GM12878 (cell line): ENCODE results near the gene GABRG2. TPM values are rescaled to one million over a fixed set of nuclear protein-coding genes. Genes with fewer than 3 reads are reported as not detected.

Experiments used
- ATAC-seq: fragments of 200-7000 bp; cut with Tn5 transposase; 3 replicates; pipeline ENCODE4 v1.9.1; 2020; ENCODE audit warnings: mild to moderate bottlenecking, moderate library complexity
- BruUV-seq: library from RNA; stranded (reverse); fragments of 400-500 nt; replicated peaks from 2 replicates; lab custom pipeline; 2021; lab: Mats Ljungman, UMichigan
- CTCF ChIA-PET: fragments of 300-600 bp; sonication (Branson Sonifier 250); formaldehyde crosslinking; extraction: SDS; loops from one replicate; lab custom pipeline; 2021; ENCODE audit warnings: inconsistent platforms; lab: Yijun Ruan, JAX
- POLR2A ChIA-PET: fragments of 350-600 bp; formaldehyde crosslinking; extraction: SDS; loops from one replicate; lab custom pipeline; 2021; ENCODE audit warnings: inconsistent platforms; lab: Charles Lee
- RAD21 ChIA-PET: fragments of 300-600 bp; sonication (Branson Sonifier 250); formaldehyde crosslinking; loops from one replicate; lab custom pipeline; 2023; ENCODE audit warnings: antibody characterized with exemption; ENCODE audit not compliant: unreplicated experiment; lab: Charles Lee
- SMC1A ChIA-PET: fragments of 300-600 bp; sonication (Branson Sonifier 250); formaldehyde crosslinking; loops from one replicate; lab custom pipeline; 2023; ENCODE audit not compliant: unreplicated experiment, uncharacterized antibody; lab: Charles Lee
- DNase-seq: peaks from one replicate; pipeline ENCODE4 v3.0.0-alpha.2; 2011; ENCODE audit warnings: low read depth, low spot score
- FAIRE-seq: peaks from 3 replicates; lab custom pipeline; 2011; peaks lifted over from hg19 to GRCh38; lab: Jason Lieb, UNC
- H2AFZ ChIP-seq: 2 replicates; pipeline ENCODE4 v1.6.0; 2011; ENCODE audit warnings: low read depth, low read length, control low read depth; ENCODE audit not compliant: control insufficient read depth
- H3K27ac ChIP-seq: 2 replicates; pipeline ENCODE4 v1.5.1; 2011; ENCODE audit warnings: control low read depth; ENCODE audit not compliant: control insufficient read depth, insufficient read depth
- H3K27me3 ChIP-seq, 2 experiments: replicated peaks in 1 of 2; 2 replicates each; pipeline versions ENCODE4 v1.6.0 to v1.6.1; 2011; ENCODE audit warnings: low read length in 1 of 2; ENCODE audit not compliant: control insufficient read depth in 2 of 2, insufficient read depth in 2 of 2
- H3K36me3 ChIP-seq, 2 experiments: 2 replicates each; pipeline ENCODE4 v1.5.1; 2011; ENCODE audit warnings: low read length in 1 of 2; ENCODE audit not compliant: control insufficient read depth in 2 of 2, insufficient read depth in 2 of 2
- H3K4me1 ChIP-seq: 2 replicates; pipeline ENCODE4 v1.6.1; 2011; ENCODE audit warnings: mild to moderate bottlenecking, low read length, moderate library complexity, mixed read lengths; ENCODE audit not compliant: control insufficient read depth, insufficient read depth
- H3K4me2 ChIP-seq: 2 replicates; pipeline ENCODE4 v1.6.0; 2011; ENCODE audit warnings: control low read depth; ENCODE audit not compliant: control insufficient read depth, insufficient read depth
- H3K4me3 ChIP-seq: fragments of 200-600 bp; sonication (generic); 2 replicates; pipeline ENCODE4 v1.5.1; 2016
- H3K79me2 ChIP-seq: 2 replicates; pipeline ENCODE4 v1.6.0; 2011; ENCODE audit warnings: low read length; ENCODE audit not compliant: control insufficient read depth, insufficient read depth
- H3K9ac ChIP-seq: 2 replicates; pipeline ENCODE4 v1.8.0; 2011; ENCODE audit warnings: low read length, control low read depth, mixed read lengths; ENCODE audit not compliant: control insufficient read depth, insufficient read depth
- H3K9me3 ChIP-seq: replicated peaks from 3 replicates; pipeline ENCODE4 v1.5.1; 2011; ENCODE audit warnings: mild to moderate bottlenecking, low read length; ENCODE audit not compliant: control insufficient read depth, insufficient read depth
- H4K20me1 ChIP-seq: 2 replicates; pipeline ENCODE4 v1.6.0; 2011; ENCODE audit not compliant: control insufficient read depth, insufficient read depth
- ATF7 ChIP-seq: fragments of 450-650 bp; IDR thresholded peaks from 2 replicates; pipeline ENCODE4 v1.6.1; 2016; ENCODE audit warnings: low read depth, mild to moderate bottlenecking
- BACH1 ChIP-seq: fragments of 450-650 bp; IDR thresholded peaks from 2 replicates; pipeline ENCODE4 v1.6.1; 2017; ENCODE audit warnings: mild to moderate bottlenecking, borderline replicate concordance
- CREB1 ChIP-seq: IDR thresholded peaks from 2 replicates; pipeline ENCODE4 v1.6.1; 2012; ENCODE audit warnings: low read depth, mild to moderate bottlenecking, inconsistent platforms
- EED ChIP-seq: sonication (generic); IDR thresholded peaks from 2 replicates; pipeline ENCODE4 v1.6.1; 2016; ENCODE audit warnings: antibody characterized with exemption, low read depth
- FOXM1 ChIP-seq: IDR thresholded peaks from 2 replicates; pipeline ENCODE4 v1.6.1; 2012; ENCODE audit warnings: low read depth, mild to moderate bottlenecking, inconsistent platforms, low read length, moderate library complexity
- MTA3 ChIP-seq: IDR thresholded peaks from 2 replicates; pipeline ENCODE4 v1.6.1; 2012; ENCODE audit warnings: low read length, inconsistent platforms, borderline replicate concordance
- PML ChIP-seq: IDR thresholded peaks from 2 replicates; pipeline ENCODE4 v1.6.1; 2012; ENCODE audit warnings: low read length, inconsistent platforms
- RAD21 ChIP-seq: IDR thresholded peaks from 2 replicates; pipeline ENCODE4 v1.6.1; 2011; ENCODE audit warnings: mild to moderate bottlenecking, low read depth, low read length, moderate library complexity; ENCODE audit not compliant: insufficient read depth
- RB1 ChIP-seq: fragments of 450-650 bp; formaldehyde crosslinking; IDR thresholded peaks from 2 replicates; pipeline ENCODE4 v1.6.1; 2017; ENCODE audit warnings: mild to moderate bottlenecking, borderline replicate concordance
- RFX5 ChIP-seq: IDR thresholded peaks from 2 replicates; pipeline ENCODE4 v1.6.1; 2011; ENCODE audit warnings: low read depth, low read length, improper control_type of control experiment
- TCF3 ChIP-seq: IDR thresholded peaks from 2 replicates; pipeline ENCODE4 v1.6.1; 2012; ENCODE audit warnings: low read depth, mild to moderate bottlenecking, low read length, borderline replicate concordance; ENCODE audit not compliant: insufficient read depth
- ZNF24 ChIP-seq: fragments of 450-650 bp; IDR thresholded peaks from 2 replicates; pipeline ENCODE4 v1.6.1; 2017; ENCODE audit warnings: antibody characterized with exemption, mild to moderate bottlenecking
- ZZZ3 ChIP-seq: IDR thresholded peaks from 2 replicates; pipeline ENCODE4 v1.6.1; 2011; ENCODE audit warnings: low read depth; ENCODE audit not compliant: control insufficient read depth, insufficient read length
- WGBS: methylation state at CpG from one replicate; pipeline ENCODE4 v1.1.6; 2016; ENCODE audit warnings: low lambda C conversion rate; ENCODE audit not compliant: insufficient replicate concordance, insufficient coverage; ENCODE audit errors: missing lambda C conversion rate; 5-methylcytosine and 5-hydroxymethylcytosine counted together
- in situ Hi-C: fragments of 300-500 bp; cut with MboI; formaldehyde crosslinking; loops from 9 replicates; pipeline ENCODE4 v1.14.3; 2018; ENCODE audit warnings: mixed read lengths
- intact Hi-C: fragments of 100-400 bp; cut with micrococcal nuclease; formaldehyde crosslinking; loops from one replicate; pipeline ENCODE4 v1.14.2; 2022; ENCODE audit not compliant: unreplicated experiment
- polyA plus RNA-seq, 11 experiments: library from polyadenylated mRNA; depleted of rRNA in 4 of 11; unstranded in 6 of 11; stranded (reverse) in 5 of 11; fragments of >200 nt; fragmentation: Nextera tagmentation in 4 of 11; fragmentation: Illumina TruSeq in 1 of 11; extraction: Ambion mirVana in 4 of 11; extraction: Trizol in 1 of 11; gene quantifications; 1 replicate in 1 of 11; 2 replicates in 10 of 11; pipeline versions ENCODE4 v1.2.1 to v1.2.3, GENCODE V29; 2011 to 2016; ENCODE audit warnings: inconsistent platforms in 2 of 11, missing spikeins in 2 of 11, low read depth in 1 of 11
- total RNA-seq, 4 experiments: library from RNA; depleted of rRNA in 3 of 4; stranded (reverse); fragments of >200 nt in 3 of 4; fragmentation: Illumina TruSeq in 1 of 4; extraction: Trizol in 1 of 4; gene quantifications; 2 replicates each; pipeline versions ENCODE4 v1.2.1 to v1.2.3, GENCODE V29; 2013 to 2021
- TF ChIP-seq, protein P1 (sequence below): fragments of 450-650 bp; IDR thresholded peaks from 2 replicates; pipeline ENCODE4 v1.6.1; 2017; ENCODE audit warnings: mild to moderate bottlenecking
- TF ChIP-seq, protein P2 (sequence below): IDR thresholded peaks from 2 replicates; pipeline ENCODE4 v1.6.1; 2011; ENCODE audit warnings: low read depth, mild to moderate bottlenecking, low read length, moderate library complexity, borderline replicate concordance; ENCODE audit errors: extremely low read depth
- TF ChIP-seq, protein P3 (sequence below): IDR thresholded peaks from 2 replicates; pipeline ENCODE4 v1.6.1; 2012; ENCODE audit warnings: improper control_type of control experiment, low read depth, low read length; ENCODE audit not compliant: insufficient replicate concordance

GABRG2 gene
- total and polyA plus RNA-seq, 10 of the 15 experiments (the other 5 are each of a cell fraction or from before 2014, with no cell fraction given): 0.34 TPM; not detected in 9

DNA sequence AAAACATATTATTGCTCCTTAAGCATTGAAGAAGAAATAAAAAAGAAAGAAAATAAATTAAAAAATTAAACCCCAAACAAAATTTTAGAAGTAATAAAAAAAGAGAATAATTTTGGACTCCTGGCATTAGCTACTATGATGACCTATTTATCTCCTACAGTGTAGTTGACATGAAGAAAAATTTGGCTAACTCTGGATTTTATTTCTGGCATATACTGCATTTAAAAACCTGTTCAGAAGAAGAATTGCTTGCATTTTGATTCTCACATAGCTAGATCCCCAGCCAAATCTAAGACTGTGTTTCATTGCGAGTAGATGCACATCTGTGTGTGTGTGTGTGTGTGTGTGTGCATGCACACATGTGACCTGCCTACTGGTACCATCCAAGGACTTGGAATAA lies 30.1 kb upstream of the GABRG2 start:
- TF ChIP-seq RB1: no peak
- TF ChIP-seq RAD21: no peak
- no peak for TF ChIP-seq ZZZ3
- TF ChIP-seq CREB1: no peak
- no peak for TF ChIP-seq TCF3
- no peak for TF ChIP-seq FOXM1
- TF ChIP-seq, protein P1, sequence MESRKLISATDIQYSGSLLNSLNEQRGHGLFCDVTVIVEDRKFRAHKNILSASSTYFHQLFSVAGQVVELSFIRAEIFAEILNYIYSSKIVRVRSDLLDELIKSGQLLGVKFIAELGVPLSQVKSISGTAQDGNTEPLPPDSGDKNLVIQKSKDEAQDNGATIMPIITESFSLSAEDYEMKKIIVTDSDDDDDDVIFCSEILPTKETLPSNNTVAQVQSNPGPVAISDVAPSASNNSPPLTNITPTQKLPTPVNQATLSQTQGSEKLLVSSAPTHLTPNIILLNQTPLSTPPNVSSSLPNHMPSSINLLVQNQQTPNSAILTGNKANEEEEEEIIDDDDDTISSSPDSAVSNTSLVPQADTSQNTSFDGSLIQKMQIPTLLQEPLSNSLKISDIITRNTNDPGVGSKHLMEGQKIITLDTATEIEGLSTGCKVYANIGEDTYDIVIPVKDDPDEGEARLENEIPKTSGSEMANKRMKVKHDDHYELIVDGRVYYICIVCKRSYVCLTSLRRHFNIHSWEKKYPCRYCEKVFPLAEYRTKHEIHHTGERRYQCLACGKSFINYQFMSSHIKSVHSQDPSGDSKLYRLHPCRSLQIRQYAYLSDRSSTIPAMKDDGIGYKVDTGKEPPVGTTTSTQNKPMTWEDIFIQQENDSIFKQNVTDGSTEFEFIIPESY: no peak
- TF ChIP-seq RFX5: no peak
- TF ChIP-seq ATF7: no peak
- no peak for TF ChIP-seq ZNF24
- no peak for TF ChIP-seq EED
- TF ChIP-seq, protein P2, sequence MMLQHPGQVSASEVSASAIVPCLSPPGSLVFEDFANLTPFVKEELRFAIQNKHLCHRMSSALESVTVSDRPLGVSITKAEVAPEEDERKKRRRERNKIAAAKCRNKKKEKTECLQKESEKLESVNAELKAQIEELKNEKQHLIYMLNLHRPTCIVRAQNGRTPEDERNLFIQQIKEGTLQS: no peak
- TF ChIP-seq BACH1: no peak
- TF ChIP-seq PML: no peak
- TF ChIP-seq MTA3: no peak
- TF ChIP-seq, protein P3, sequence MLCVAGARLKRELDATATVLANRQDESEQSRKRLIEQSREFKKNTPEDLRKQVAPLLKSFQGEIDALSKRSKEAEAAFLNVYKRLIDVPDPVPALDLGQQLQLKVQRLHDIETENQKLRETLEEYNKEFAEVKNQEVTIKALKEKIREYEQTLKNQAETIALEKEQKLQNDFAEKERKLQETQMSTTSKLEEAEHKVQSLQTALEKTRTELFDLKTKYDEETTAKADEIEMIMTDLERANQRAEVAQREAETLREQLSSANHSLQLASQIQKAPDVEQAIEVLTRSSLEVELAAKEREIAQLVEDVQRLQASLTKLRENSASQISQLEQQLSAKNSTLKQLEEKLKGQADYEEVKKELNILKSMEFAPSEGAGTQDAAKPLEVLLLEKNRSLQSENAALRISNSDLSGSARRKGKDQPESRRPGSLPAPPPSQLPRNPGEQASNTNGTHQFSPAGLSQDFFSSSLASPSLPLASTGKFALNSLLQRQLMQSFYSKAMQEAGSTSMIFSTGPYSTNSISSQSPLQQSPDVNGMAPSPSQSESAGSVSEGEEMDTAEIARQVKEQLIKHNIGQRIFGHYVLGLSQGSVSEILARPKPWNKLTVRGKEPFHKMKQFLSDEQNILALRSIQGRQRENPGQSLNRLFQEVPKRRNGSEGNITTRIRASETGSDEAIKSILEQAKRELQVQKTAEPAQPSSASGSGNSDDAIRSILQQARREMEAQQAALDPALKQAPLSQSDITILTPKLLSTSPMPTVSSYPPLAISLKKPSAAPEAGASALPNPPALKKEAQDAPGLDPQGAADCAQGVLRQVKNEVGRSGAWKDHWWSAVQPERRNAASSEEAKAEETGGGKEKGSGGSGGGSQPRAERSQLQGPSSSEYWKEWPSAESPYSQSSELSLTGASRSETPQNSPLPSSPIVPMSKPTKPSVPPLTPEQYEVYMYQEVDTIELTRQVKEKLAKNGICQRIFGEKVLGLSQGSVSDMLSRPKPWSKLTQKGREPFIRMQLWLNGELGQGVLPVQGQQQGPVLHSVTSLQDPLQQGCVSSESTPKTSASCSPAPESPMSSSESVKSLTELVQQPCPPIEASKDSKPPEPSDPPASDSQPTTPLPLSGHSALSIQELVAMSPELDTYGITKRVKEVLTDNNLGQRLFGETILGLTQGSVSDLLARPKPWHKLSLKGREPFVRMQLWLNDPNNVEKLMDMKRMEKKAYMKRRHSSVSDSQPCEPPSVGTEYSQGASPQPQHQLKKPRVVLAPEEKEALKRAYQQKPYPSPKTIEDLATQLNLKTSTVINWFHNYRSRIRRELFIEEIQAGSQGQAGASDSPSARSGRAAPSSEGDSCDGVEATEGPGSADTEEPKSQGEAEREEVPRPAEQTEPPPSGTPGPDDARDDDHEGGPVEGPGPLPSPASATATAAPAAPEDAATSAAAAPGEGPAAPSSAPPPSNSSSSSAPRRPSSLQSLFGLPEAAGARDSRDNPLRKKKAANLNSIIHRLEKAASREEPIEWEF: no peak
- TF ChIP-seq, all 136 proteins: peak for 0
- Histone ChIP-seq H3K9ac (no peak overlapping the region), H3K27me3 (no peaks in the 10 kb centered on the region), H3K36me3 (no peaks in the 10 kb centered on the region), H3K4me1 (no peaks in the 10 kb centered on the region), H3K9me3 (no peaks in the 10 kb centered on the region), H3K79me2 (no peaks in the 10 kb centered on the region), H3K27ac (no peak overlapping the region), H4K20me1 (no peaks in the 10 kb centered on the region), H2AFZ (no peak overlapping the region), H3K4me2 (no peak overlapping the region), H3K4me3 (no peak overlapping the region)
- SMC1A ChIA-PET: no interaction called here
- FAIRE-seq (no peak), DNase-seq (no peak), ATAC-seq (no peak)
- BruUV-seq: no TSS peak
- RAD21 ChIA-PET: no interaction called here
- 0% methylated on average over 1 of the region's 1 CpG for WGBS
- intact Hi-C loops (no loop called here), in situ Hi-C loops (no loop called here)
- POLR2A ChIA-PET: no interaction called here
- CTCF ChIA-PET: no interaction called here
